SK-N-SH (cell line): Measurements from ENCODE around the gene ANAPC4. TPM values are rescaled to one million over a fixed set of nuclear protein-coding genes. Genes with fewer than 3 reads are reported as not detected.
"Not testable (repeated sequence)": the region's sequence is repeated elsewhere in the genome, so short reads cannot be mapped to it uniquely, and the experiment has no call there.

Experiments used
- CTCF ChIA-PET: fragments of 300-600, 350-600 bp; formaldehyde crosslinking; extraction: SDS; loops from one replicate; lab custom pipeline; 2021; lab: Yijun Ruan, JAX
- POLR2A ChIA-PET: fragments of 350-600 bp; sonication (Branson Sonifier 250); formaldehyde crosslinking; extraction: SDS; loops from one replicate; lab custom pipeline; 2020; ENCODE audit warnings: antibody characterized with exemption, inconsistent platforms; lab: Yijun Ruan, JAX
- DNase-seq: peaks from one replicate; pipeline ENCODE4 v3.0.0; 2012
- H2AFZ ChIP-seq: fragments of 200-600 bp; sonication (generic); 2 replicates; pipeline ENCODE4 v1.8.1; 2016; ENCODE audit warnings: antibody characterized with exemption, mild to moderate bottlenecking, low read depth
- H3F3A ChIP-seq: fragments of 200-600 bp; sonication (generic); replicated peaks from 2 replicates; pipeline ENCODE3; 2016; ENCODE audit warnings: antibody characterized with exemption, mild to moderate bottlenecking; ENCODE audit not compliant: insufficient read depth
- H3K27ac ChIP-seq, 2 experiments: fragments of 200-500 bp in 1 of 2; fragments of 200-600 bp in 1 of 2; sonication (Bioruptor generic) in 1 of 2; sonication (generic), shearing (Covaris generic) in 1 of 2; 2 replicates each; pipeline versions ENCODE4 v1.5.1 to v1.6.1; 2014 to 2016; ENCODE audit warnings: low read depth in 2 of 2, inconsistent platforms in 1 of 2, low read length in 1 of 2, mild to moderate bottlenecking in 1 of 2, mixed read lengths in 1 of 2
- H3K27me3 ChIP-seq: fragments of 200-600 bp; sonication (generic), shearing (Covaris generic); 2 replicates; pipeline ENCODE4 v1.6.1; 2016; ENCODE audit warnings: mixed run types; ENCODE audit not compliant: insufficient read depth
- H3K36me3 ChIP-seq, 2 experiments: fragments of 200-500 bp in 1 of 2; fragments of 200-600 bp in 1 of 2; sonication (Bioruptor generic) in 1 of 2; sonication (generic) in 1 of 2; replicated peaks in 1 of 2; 2 replicates each; pipeline versions ENCODE3 to v1.5.1; 2014 to 2016; ENCODE audit warnings: low read length in 1 of 2, mild to moderate bottlenecking in 1 of 2; ENCODE audit not compliant: insufficient read depth in 2 of 2, control insufficient read depth in 1 of 2
- H3K4me1 ChIP-seq, 2 experiments: fragments of 200-500 bp in 1 of 2; fragments of 200-600 bp in 1 of 2; sonication (Bioruptor generic) in 1 of 2; sonication (generic), shearing (Covaris generic) in 1 of 2; 2 replicates each; pipeline versions ENCODE4 v1.5.1 to v1.6.1; 2014 to 2016; ENCODE audit warnings: low read depth in 1 of 2, low read length in 1 of 2, mixed run types in 1 of 2; ENCODE audit not compliant: insufficient read depth in 2 of 2, control insufficient read depth in 1 of 2
- H3K4me2 ChIP-seq: fragments of 200-600 bp; sonication (generic), shearing (Covaris generic); 2 replicates; pipeline ENCODE4 v1.6.1; 2017; ENCODE audit warnings: mixed run types
- H3K4me3 ChIP-seq, 2 experiments: fragments of 200-500 bp in 1 of 2; fragments of 200-600 bp in 1 of 2; sonication (Bioruptor generic) in 1 of 2; sonication (generic), shearing (Covaris generic) in 1 of 2; 2 replicates each; pipeline versions ENCODE4 v1.5.1 to v1.8.1; 2014 to 2016; ENCODE audit warnings: low read depth in 2 of 2, inconsistent platforms in 1 of 2, low read length in 1 of 2, mild to moderate bottlenecking in 1 of 2, mixed read lengths in 1 of 2, moderate library complexity in 1 of 2
- H3K79me2 ChIP-seq: fragments of 200-600 bp; sonication (generic); 2 replicates; pipeline ENCODE4 v1.8.1; 2017; ENCODE audit warnings: mild to moderate bottlenecking; ENCODE audit not compliant: insufficient read depth
- H3K9ac ChIP-seq: fragments of 200-600 bp; sonication (generic); 2 replicates; pipeline ENCODE4 v1.6.1; 2017; ENCODE audit warnings: mixed run types
- H3K9me2 ChIP-seq: fragments of 200-600 bp; sonication (generic); 2 replicates; pipeline ENCODE4 v1.6.1; 2017; ENCODE audit warnings: mixed run types
- H3K9me3 ChIP-seq: fragments of 200-600 bp; sonication (generic); 2 replicates; pipeline ENCODE4 v1.6.1; 2017; ENCODE audit warnings: mixed run types, mild to moderate bottlenecking, moderate library complexity
- H4K20me1 ChIP-seq: fragments of 200-600 bp; sonication (generic); 2 replicates; pipeline ENCODE4 v1.6.1; 2017; ENCODE audit warnings: mild to moderate bottlenecking, mixed run types; ENCODE audit not compliant: insufficient read depth
- ELF1 ChIP-seq: IDR thresholded peaks from 2 replicates; pipeline ENCODE4 v1.4.0; 2012
- EP300 ChIP-seq, 2 experiments: IDR thresholded peaks; 2 replicates each; pipeline versions ENCODE4 v1.4.0 to v1.6.1; 2012; ENCODE audit warnings: borderline replicate concordance in 1 of 2, low read depth in 1 of 2, low read length in 1 of 2
- FOSL2 ChIP-seq: IDR thresholded peaks from 2 replicates; pipeline ENCODE4 v1.4.0; 2012; ENCODE audit warnings: low read depth, mild to moderate bottlenecking, moderate library complexity, borderline replicate concordance
- GABPA ChIP-seq: IDR thresholded peaks from 2 replicates; pipeline ENCODE4 v1.4.0; 2012; ENCODE audit warnings: low read depth, mild to moderate bottlenecking
- GATA2 ChIP-seq: sonication (generic); formaldehyde crosslinking; IDR thresholded peaks from 2 replicates; pipeline ENCODE4 v1.5.0; 2020; ENCODE audit warnings: mild to moderate bottlenecking, missing genetic modification reagents
- JUND ChIP-seq: IDR thresholded peaks from 2 replicates; pipeline ENCODE4 v1.4.0; 2012
- MAX ChIP-seq: IDR thresholded peaks from 2 replicates; pipeline ENCODE4 v1.4.0; 2012; ENCODE audit warnings: low read depth
- MEF2A ChIP-seq: IDR thresholded peaks from 2 replicates; pipeline ENCODE4 v1.4.0; 2012; ENCODE audit warnings: low read depth, borderline replicate concordance
- MXI1 ChIP-seq: IDR thresholded peaks from 2 replicates; pipeline ENCODE4 v1.6.1; 2012; ENCODE audit warnings: mild to moderate bottlenecking, low read depth, low read length, improper control_type of control experiment
- POLR2AphosphoS5 ChIP-seq: IDR thresholded peaks from 2 replicates; pipeline ENCODE4 v1.6.1; 2012; ENCODE audit warnings: low read depth, low read length
- RAD21 ChIP-seq: IDR thresholded peaks from 2 replicates; pipeline ENCODE4 v1.6.1; 2012; ENCODE audit warnings: mild to moderate bottlenecking, low read length
- RCOR1 ChIP-seq: fragments of 150-350 bp; IDR thresholded peaks from 2 replicates; pipeline ENCODE4 v1.6.1; 2017; ENCODE audit warnings: antibody characterized with exemption, low read length
- RFX5 ChIP-seq: IDR thresholded peaks from 2 replicates; pipeline ENCODE4 v1.6.1; 2012; ENCODE audit warnings: mild to moderate bottlenecking, improper control_type of control experiment, low read length
- SIN3A ChIP-seq: IDR thresholded peaks from 2 replicates; pipeline ENCODE4 v1.6.1; 2012; ENCODE audit warnings: low read depth, mild to moderate bottlenecking, low read length, moderate library complexity, borderline replicate concordance
- TCF12 ChIP-seq: IDR thresholded peaks from 2 replicates; pipeline ENCODE4 v1.4.0; 2012
- TEAD4 ChIP-seq: IDR thresholded peaks from 2 replicates; pipeline ENCODE4 v1.4.0; 2012; ENCODE audit warnings: mild to moderate bottlenecking, borderline replicate concordance; ENCODE audit not compliant: insufficient read depth
- USF1 ChIP-seq: IDR thresholded peaks from 2 replicates; pipeline ENCODE4 v1.4.0; 2012; ENCODE audit warnings: low read depth, borderline replicate concordance
- YY1 ChIP-seq: IDR thresholded peaks from 2 replicates; pipeline ENCODE4 v1.4.0; 2012; ENCODE audit warnings: low read depth, mild to moderate bottlenecking
- WGBS: methylation state at CpG from one replicate; pipeline ENCODE4 v1.1.6; 2017; ENCODE audit warnings: low lambda C conversion rate; 5-methylcytosine and 5-hydroxymethylcytosine counted together
- polyA plus RNA-seq, 3 experiments: library from polyadenylated mRNA; depleted of rRNA; stranded (reverse); fragments of >200 nt; gene quantifications; 2 replicates each; pipeline ENCODE4 v1.2.3, GENCODE V29; 2012
- TF ChIP-seq, protein P1 (sequence below): IDR thresholded peaks from 2 replicates; pipeline ENCODE4 v1.6.1; 2012; ENCODE audit warnings: mild to moderate bottlenecking, low read depth, low read length, moderate library complexity

The ANAPC4 gene
- polyA plus RNA-seq, 1 of the 3 experiments (the other 2 are of a cell fraction), result 7.7 TPM

GRCh38 chr4:25370242-25370641 lies 6.8 kb upstream of the ANAPC4 start:
- no peak for DNase-seq
- Histone ChIP-seq H3K9ac (no peak overlapping the region), H3F3A (peaks cover 6% of the 10 kb centered on the region), H3K9me3 (no peaks in the 10 kb centered on the region), H2AFZ (no peak overlapping the region), H3K79me2 (no peaks in the 10 kb centered on the region), H3K4me3 (no peak overlapping the region), H3K27ac (no peak overlapping the region), H3K27me3 (no peaks in the 10 kb centered on the region), H3K4me2 (no peak overlapping the region), H3K9me2 (no peaks in the 10 kb centered on the region), H3K4me1 (no peaks in the 10 kb centered on the region), H3K36me3 (peaks cover 2 to 11% of the 10 kb centered on the region in 2 experiments), H4K20me1 (no peaks in the 10 kb centered on the region)
- CTCF ChIA-PET, result interaction anchor here (1.4 to 1.9 kb wide), 3 partner anchors 12 to 58 kb away, joined by 3 to 8 read pairs (median 4); partner anchors contain the start of gene ZCCHC4
- TF ChIP-seq GABPA (no peak), RAD21 (no peak), TEAD4 (no peak), POLR2AphosphoS5 (no peak), MEF2A (no peak), JUND (no peak), MAX (no peak), MXI1 (no peak), GATA2 (CRISPR knock-in tag) (no peak), ELF1 (no peak), USF1 (no peak), SIN3A (no peak), EP300 (IDR thresholded peaks at IDR 0.05; ENCODE audit: borderline replicate concordance in 1 of 2, low read depth in 1 of 2, low read length in 1 of 2) (no peak), FOSL2 (no peak), RCOR1 (no peak), YY1 (no peak), TCF12 (no peak), RFX5 (no peak)
- TF ChIP-seq, protein P1, sequence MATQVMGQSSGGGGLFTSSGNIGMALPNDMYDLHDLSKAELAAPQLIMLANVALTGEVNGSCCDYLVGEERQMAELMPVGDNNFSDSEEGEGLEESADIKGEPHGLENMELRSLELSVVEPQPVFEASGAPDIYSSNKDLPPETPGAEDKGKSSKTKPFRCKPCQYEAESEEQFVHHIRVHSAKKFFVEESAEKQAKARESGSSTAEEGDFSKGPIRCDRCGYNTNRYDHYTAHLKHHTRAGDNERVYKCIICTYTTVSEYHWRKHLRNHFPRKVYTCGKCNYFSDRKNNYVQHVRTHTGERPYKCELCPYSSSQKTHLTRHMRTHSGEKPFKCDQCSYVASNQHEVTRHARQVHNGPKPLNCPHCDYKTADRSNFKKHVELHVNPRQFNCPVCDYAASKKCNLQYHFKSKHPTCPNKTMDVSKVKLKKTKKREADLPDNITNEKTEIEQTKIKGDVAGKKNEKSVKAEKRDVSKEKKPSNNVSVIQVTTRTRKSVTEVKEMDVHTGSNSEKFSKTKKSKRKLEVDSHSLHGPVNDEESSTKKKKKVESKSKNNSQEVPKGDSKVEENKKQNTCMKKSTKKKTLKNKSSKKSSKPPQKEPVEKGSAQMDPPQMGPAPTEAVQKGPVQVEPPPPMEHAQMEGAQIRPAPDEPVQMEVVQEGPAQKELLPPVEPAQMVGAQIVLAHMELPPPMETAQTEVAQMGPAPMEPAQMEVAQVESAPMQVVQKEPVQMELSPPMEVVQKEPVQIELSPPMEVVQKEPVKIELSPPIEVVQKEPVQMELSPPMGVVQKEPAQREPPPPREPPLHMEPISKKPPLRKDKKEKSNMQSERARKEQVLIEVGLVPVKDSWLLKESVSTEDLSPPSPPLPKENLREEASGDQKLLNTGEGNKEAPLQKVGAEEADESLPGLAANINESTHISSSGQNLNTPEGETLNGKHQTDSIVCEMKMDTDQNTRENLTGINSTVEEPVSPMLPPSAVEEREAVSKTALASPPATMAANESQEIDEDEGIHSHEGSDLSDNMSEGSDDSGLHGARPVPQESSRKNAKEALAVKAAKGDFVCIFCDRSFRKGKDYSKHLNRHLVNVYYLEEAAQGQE, result no peak
- POLR2A ChIA-PET, result no interaction called here
- 82% methylated on average over 2 of the region's 2 CpGs for WGBS

- H3K9me2 ChIP-seq, H3K4me2 ChIP-seq, POLR2A ChIA-PET, H4K20me1 ChIP-seq, H3K27ac ChIP-seq, DNase-seq, H3K27me3 ChIP-seq, H3K4me1 ChIP-seq, H3K9me3 ChIP-seq, H3K36me3 ChIP-seq, H3K4me3 ChIP-seq, H2AFZ ChIP-seq, H3K9ac ChIP-seq, H3K79me2 ChIP-seq: not testable (repeated sequence)
- 91% methylated on average over 9 of the region's 9 CpGs for WGBS
- CTCF ChIA-PET, result interaction anchor here (1.0 kb wide), 1 partner anchor 193 kb away, joined by 3 read pairs; no protein-coding TSS in a partner anchor
- H3F3A ChIP-seq, result peaks cover 13% of the 10 kb centered on the region
These were observed 4.5 kb upstream of the ANAPC4 start for GRCh38 chr4:25372549-25372948.
